Measurements from ENCODE around the gene TRAPPC3.

DNA sequence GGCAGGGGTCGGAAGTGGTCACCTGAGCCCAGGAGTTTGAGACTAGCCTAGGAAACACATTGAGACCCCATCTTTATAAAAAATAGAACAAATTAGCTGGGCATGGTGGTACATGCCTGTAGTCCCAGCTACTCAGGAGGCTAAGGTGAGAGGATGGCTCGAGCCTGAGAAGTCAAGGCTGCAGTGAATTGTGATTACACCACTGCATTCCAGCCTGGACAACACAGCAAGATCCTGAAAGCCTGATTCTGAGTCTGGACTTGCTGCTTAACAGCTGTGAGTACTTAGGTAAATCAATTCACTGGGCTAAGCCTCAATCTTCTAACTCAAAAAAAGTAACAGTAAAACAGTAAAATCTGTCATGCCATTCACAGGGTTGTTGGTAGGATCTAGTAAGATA is 4.9 kb downstream of the TRAPPC3 start:
- TF ChIP-seq CTCF (conservative IDR thresholded peaks at IDR 0.05; ENCODE audit: low read depth, low read length) (no peak), EZH2phosphoT487 (IDR thresholded peaks at IDR 0.05; ENCODE audit: borderline replicate concordance, low read length) (no peak), EZH2 (IDR thresholded peaks at IDR 0.05; ENCODE audit: low read length, unreplicated experiment) (no peak)
